IMR-90 (cell line): ENCODE measurements around the gene RFPL2. TPM values are rescaled to one million over a fixed set of nuclear protein-coding genes. Genes with fewer than 3 reads are reported as not detected.

Source experiments
- ATAC-seq: fragments of 200-7000 bp; cut with Tn5 transposase; 2 replicates; pipeline ENCODE4 v1.9.1; 2020; ENCODE audit warnings: low read depth, mild to moderate bottlenecking, moderate library complexity
- BruUV-seq: library from RNA; stranded (reverse); fragments of 400-500 nt; replicated peaks from 2 replicates; lab custom pipeline; 2021; lab: Mats Ljungman, UMichigan
- CTCF ChIA-PET: fragments of 300-600 bp; formaldehyde crosslinking; extraction: SDS; loops from one replicate; lab custom pipeline; 2021; ENCODE audit warnings: antibody characterized with exemption; lab: Yijun Ruan, JAX
- POLR2A ChIA-PET: fragments of 300-600 bp; sonication (Branson Sonifier 250); formaldehyde crosslinking; loops from one replicate; lab custom pipeline; 2022; ENCODE audit warnings: antibody characterized with exemption; ENCODE audit not compliant: unreplicated experiment; lab: Charles Lee
- DNase-seq: peaks from one replicate; pipeline ENCODE4 v3.0.0; 2013
- H2AFZ ChIP-seq: replicated peaks from 2 replicates; pipeline ENCODE3; 2013; ENCODE audit warnings: low read length, mild to moderate bottlenecking; ENCODE audit not compliant: poor library complexity
- H2AK5ac ChIP-seq: 2 replicates; pipeline ENCODE4 v1.6.1; 2013; ENCODE audit warnings: low read depth, low read length, inconsistent platforms
- H2AK9ac ChIP-seq: replicated peaks from 2 replicates; pipeline ENCODE3; 2013; ENCODE audit warnings: mild to moderate bottlenecking, low read depth, low read length, moderate library complexity; ENCODE audit not compliant: poor library complexity
- H2BK120ac ChIP-seq: 2 replicates; pipeline ENCODE4 v1.6.1; 2013; ENCODE audit warnings: low read depth, low read length, inconsistent platforms
- H2BK15ac ChIP-seq: 3 replicates; pipeline ENCODE4 v1.6.1; 2013; ENCODE audit warnings: low read depth, low read length, inconsistent platforms
- H2BK20ac ChIP-seq: 2 replicates; pipeline ENCODE4 v1.6.1; 2013; ENCODE audit warnings: low read depth, mild to moderate bottlenecking, inconsistent platforms, low read length, moderate library complexity
- H2BK5ac ChIP-seq: 2 replicates; pipeline ENCODE4 v1.6.1; 2013; ENCODE audit warnings: mild to moderate bottlenecking, low read depth, low read length, inconsistent platforms; ENCODE audit not compliant: poor library complexity, severe bottlenecking
- H3K14ac ChIP-seq: replicated peaks from 2 replicates; pipeline ENCODE4 v1.6.1; 2013; ENCODE audit warnings: low read depth, low read length, inconsistent platforms
- H3K18ac ChIP-seq: 2 replicates; pipeline ENCODE4 v1.6.1; 2013; ENCODE audit warnings: low read depth, low read length, control low read depth
- H3K23ac ChIP-seq: 2 replicates; pipeline ENCODE4 v1.6.1; 2013; ENCODE audit warnings: low read depth, low read length, inconsistent platforms
- H3K27ac ChIP-seq: 2 replicates; pipeline ENCODE4 v1.5.1; 2013; ENCODE audit warnings: mild to moderate bottlenecking, control low read depth, low read length; ENCODE audit not compliant: insufficient read depth
- H3K27me3 ChIP-seq: 2 replicates; pipeline ENCODE4 v1.6.1; 2013; ENCODE audit warnings: low read length; ENCODE audit not compliant: control insufficient read depth, insufficient read depth
- H3K36me3 ChIP-seq: 2 replicates; pipeline ENCODE4 v1.6.1; 2013; ENCODE audit warnings: low read length, mixed read lengths; ENCODE audit not compliant: control insufficient read depth, insufficient read depth
- H3K4ac ChIP-seq: 2 replicates; pipeline ENCODE4 v1.6.1; 2013; ENCODE audit warnings: low read depth, low read length, inconsistent platforms
- H3K4me1 ChIP-seq: 2 replicates; pipeline ENCODE4 v1.6.1; 2013; ENCODE audit warnings: low read length, mixed read lengths; ENCODE audit not compliant: control insufficient read depth, insufficient read depth
- H3K4me2 ChIP-seq: 2 replicates; pipeline ENCODE4 v1.6.1; 2013; ENCODE audit warnings: low read depth, mild to moderate bottlenecking, control low read depth, low read length, moderate library complexity
- H3K4me3 ChIP-seq: 2 replicates; pipeline ENCODE4 v1.5.1; 2013; ENCODE audit warnings: low read depth, mild to moderate bottlenecking, control low read depth, low read length, moderate library complexity; ENCODE audit not compliant: insufficient read depth
- H3K56ac ChIP-seq: 2 replicates; pipeline ENCODE4 v1.6.1; 2013; ENCODE audit warnings: low read length, inconsistent platforms; ENCODE audit not compliant: insufficient read depth; ENCODE audit errors: extremely low read depth
- H3K79me1 ChIP-seq, 2 experiments: 2 replicates each; pipeline ENCODE4 v1.6.1; 2013; ENCODE audit warnings: low read length in 2 of 2, inconsistent platforms in 1 of 2, low read depth in 1 of 2
- H3K9ac ChIP-seq: 2 replicates; pipeline ENCODE4 v1.6.1; 2013; ENCODE audit warnings: low read depth, low read length, control low read depth
- H3K9me1 ChIP-seq: 2 replicates; pipeline ENCODE4 v1.6.1; 2013; ENCODE audit warnings: low read length, inconsistent platforms; ENCODE audit not compliant: insufficient read depth
- H3K9me3 ChIP-seq: 2 replicates; pipeline ENCODE4 v1.6.1; 2013; ENCODE audit warnings: low read length; ENCODE audit not compliant: control insufficient read depth, insufficient read depth
- H4K20me1 ChIP-seq: 2 replicates; pipeline ENCODE4 v1.6.1; 2013; ENCODE audit warnings: low read length, inconsistent platforms; ENCODE audit not compliant: insufficient read depth
- H4K5ac ChIP-seq: 2 replicates; pipeline ENCODE4 v1.6.1; 2013; ENCODE audit warnings: mild to moderate bottlenecking, low read depth, low read length, control low read depth
- H4K8ac ChIP-seq, 2 experiments: 2 replicates each; pipeline ENCODE4 v1.6.1; 2013; ENCODE audit warnings: low read depth in 2 of 2, low read length in 2 of 2, control low read depth in 1 of 2, inconsistent platforms in 1 of 2
- H4K91ac ChIP-seq: 2 replicates; pipeline ENCODE4 v1.6.1; 2013; ENCODE audit warnings: low read depth, low read length, inconsistent platforms; ENCODE audit not compliant: insufficient read depth
- BHLHE40 ChIP-seq: fragments of 150-350 bp; IDR thresholded peaks from 2 replicates; pipeline ENCODE4 v1.6.1; 2016; ENCODE audit warnings: mild to moderate bottlenecking, low read depth, low read length
- CHD1 ChIP-seq: IDR thresholded peaks from 2 replicates; pipeline ENCODE4 v1.6.1; 2012; ENCODE audit warnings: low read depth, low read length, improper control_type of control experiment
- CTCF ChIP-seq: conservative IDR thresholded peaks from 2 replicates; pipeline ENCODE4 v1.5.1; 2012; ENCODE audit warnings: mild to moderate bottlenecking, low read depth, low read length, improper control_type of control experiment
- ELK1 ChIP-seq: fragments of 150-350 bp; IDR thresholded peaks from 2 replicates; pipeline ENCODE4 v1.6.1; 2016; ENCODE audit warnings: low read depth, mild to moderate bottlenecking, low read length, moderate library complexity, borderline replicate concordance
- FOS ChIP-seq: fragments of 150-350 bp; IDR thresholded peaks from 2 replicates; pipeline ENCODE4 v1.6.1; 2016; ENCODE audit warnings: low read depth, low read length
- MXI1 ChIP-seq: IDR thresholded peaks from 2 replicates; pipeline ENCODE4 v1.6.1; 2012; ENCODE audit warnings: low read depth, mild to moderate bottlenecking, low read length, moderate library complexity, borderline replicate concordance
- NFE2L2 ChIP-seq: fragments of 150-350 bp; IDR thresholded peaks from 2 replicates; pipeline ENCODE4 v1.6.1; 2016; ENCODE audit warnings: low read depth, mild to moderate bottlenecking, low read length
- RAD21 ChIP-seq: IDR thresholded peaks from 2 replicates; pipeline ENCODE4 v1.6.1; 2012; ENCODE audit warnings: low read length, improper control_type of control experiment
- RCOR1 ChIP-seq: IDR thresholded peaks from 2 replicates; pipeline ENCODE4 v1.6.1; 2012; ENCODE audit warnings: mild to moderate bottlenecking, low read length, improper control_type of control experiment; ENCODE audit not compliant: insufficient replicate concordance
- RFX5 ChIP-seq: IDR thresholded peaks from 2 replicates; pipeline ENCODE4 v1.8.0; 2012; ENCODE audit warnings: low read depth, mild to moderate bottlenecking, low read length, moderate library complexity
- SMC3 ChIP-seq: fragments of 150-350 bp; IDR thresholded peaks from 2 replicates; pipeline ENCODE4 v1.6.1; 2016; ENCODE audit warnings: low read depth, mild to moderate bottlenecking, antibody characterized with exemption, low read length, moderate library complexity
- USF2 ChIP-seq: fragments of 150-350 bp; IDR thresholded peaks from 2 replicates; pipeline ENCODE4 v1.6.1; 2017; ENCODE audit warnings: mild to moderate bottlenecking, antibody characterized with exemption, low read length, low read depth
- WGBS, 2 experiments: methylation state at CpG; one replicate each; pipeline versions ENCODE4 v1.1.5 to v1.1.7; 2013; ENCODE audit warnings: missing lambda C conversion rate in 2 of 2; ENCODE audit not compliant: insufficient read length in 1 of 2; ENCODE audit errors: extremely low coverage in 2 of 2; 5-methylcytosine and 5-hydroxymethylcytosine counted together
- dilution Hi-C: fragments of 300-500 bp; cut with HindIII; formaldehyde crosslinking; loops from one replicate; pipeline ENCODE4 v1.14.3; 2018; ENCODE audit warnings: low sequenced_read_pairs; ENCODE audit not compliant: unreplicated experiment
- in situ Hi-C: fragments of 300-500 bp; cut with MboI; formaldehyde crosslinking; loops from 3 replicates; pipeline ENCODE4 v1.14.3; 2019; ENCODE audit warnings: low sequenced_read_pairs, inconsistent platforms, mixed read lengths
- intact Hi-C: fragments of 100-400 bp; cut with micrococcal nuclease; formaldehyde crosslinking; loops from 2 replicates; pipeline ENCODE4 v1.10.0; 2022
- polyA plus RNA-seq, 3 experiments: library from polyadenylated mRNA; depleted of rRNA; stranded (reverse); fragments of >200 nt; gene quantifications; 2 replicates each; pipeline ENCODE4 v1.2.3, GENCODE V29; 2012; ENCODE audit warnings: low replicate concordance in 1 of 3
- total RNA-seq: library from RNA; depleted of rRNA; stranded (reverse); fragments of >200 nt; gene quantifications from 2 replicates; pipeline ENCODE4 v1.2.3, GENCODE V29; 2012

The RFPL2 gene
- total and polyA plus RNA-seq, 2 of the 4 experiments (the other 2 are of a cell fraction) = not detected

- TF ChIP-seq NFE2L2 (no peak), SMC3 (no peak)
Observed at GRCh38 chr22:32175683-32176644, 28.9 kb downstream of the RFPL2 start (continued).

- Histone ChIP-seq H3K4me2 (no peak overlapping the region), H2AK5ac (no peak overlapping the region), H3K9ac (no peak overlapping the region), H4K5ac (no peak overlapping the region), H3K27me3 (peaks cover 3% of the 10 kb centered on the region; the same call in 1 of the 2 replicates), H2BK5ac (no peak overlapping the region), H3K4me3 (no peak overlapping the region), H3K27ac (no peak overlapping the region), H4K91ac (no peak overlapping the region), H2BK15ac (no peak overlapping the region), H3K9me1 (no peaks in the 10 kb centered on the region), H3K36me3 (no peaks in the 10 kb centered on the region), H2AFZ (no peak overlapping the region), H2AK9ac (no peak overlapping the region), H4K8ac (no peak overlapping the region), H3K4me1 (no peaks in the 10 kb centered on the region), H3K56ac (no peak overlapping the region), H2BK120ac (no peak overlapping the region), H4K20me1 (no peaks in the 10 kb centered on the region), H3K18ac (no peak overlapping the region), H3K9me3 (no peaks in the 10 kb centered on the region), H3K23ac (no peak overlapping the region), H3K4ac (no peak overlapping the region), H2BK20ac (no peak overlapping the region), H3K79me1 (no peaks in the 10 kb centered on the region), H3K14ac (no peak overlapping the region)
- WGBS, 2 experiments = 53% methylated on average over 6 of the region's 11 CpGs; no CpG with 5 or more reads in 1 of the 2 experiments
- dilution Hi-C loops = no loop called here
- ChIA-PET CTCF (no interaction called here), POLR2A (no interaction called here)
- intact Hi-C loops = loop anchor here (5.0 kb wide), 1 partner anchor 747 kb away; no protein-coding TSS in a partner anchor
- in situ Hi-C loops = no loop called here
- ATAC-seq (no peak), DNase-seq (no peak)
- no TSS peak for BruUV-seq
- TF ChIP-seq CHD1 = no peak
- no peak for TF ChIP-seq RAD21
- no peak for TF ChIP-seq MXI1
- TF ChIP-seq RFX5 = no peak
- TF ChIP-seq USF2 = no peak
- no peak for TF ChIP-seq RCOR1
- TF ChIP-seq ELK1 = no peak
- no peak for TF ChIP-seq FOS
- no peak for TF ChIP-seq BHLHE40
- TF ChIP-seq CTCF = no peak
- no peak for TF ChIP-seq NFE2L2
Observed at GRCh38 chr22:32175115-32175514, 29.8 kb downstream of the RFPL2 start.
